Measurements from ENCODE around the gene CCDC192.
A peak's percentile ranks its signal among the peaks of the same experiment; 100 is the strongest.
"Not testable (repeated sequence)": the region's sequence is repeated elsewhere in the genome, so short reads cannot be mapped to it uniquely, and the experiment has no call there.

The CCDC192 gene

GRCh38 chr5:127702926-127703561, at the start of gene CCDC192:
Gene CCDC192, plus strand, starts transcription at chr5:127703391. Its CDS starts 55 bp downstream, at chr5:127703446.
- DNase-seq (ENCODE audit: low spot score) (no peak), FAIRE-seq (no peak)

DNA sequence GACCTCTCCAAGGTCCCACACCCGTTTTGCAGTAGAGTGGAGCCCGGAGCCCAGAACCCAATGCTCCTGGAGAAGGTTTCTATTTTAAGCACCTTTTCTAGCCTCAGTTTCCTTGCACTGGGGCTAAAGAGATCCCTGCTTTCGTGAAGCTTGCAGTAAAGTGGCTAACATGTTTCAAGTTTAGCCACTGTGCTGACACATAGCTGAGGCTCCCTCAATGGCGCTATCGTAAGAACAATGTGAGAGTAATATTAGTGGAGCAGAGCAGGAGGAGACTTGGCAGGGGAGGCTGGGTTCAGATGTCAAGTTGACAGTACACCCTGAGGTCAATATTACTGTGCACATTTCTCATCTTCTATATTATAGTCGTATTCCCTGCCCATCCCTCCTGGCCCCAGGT, 46.4 kb upstream of the CCDC192 start:
- no peak for FAIRE-seq

DNA sequence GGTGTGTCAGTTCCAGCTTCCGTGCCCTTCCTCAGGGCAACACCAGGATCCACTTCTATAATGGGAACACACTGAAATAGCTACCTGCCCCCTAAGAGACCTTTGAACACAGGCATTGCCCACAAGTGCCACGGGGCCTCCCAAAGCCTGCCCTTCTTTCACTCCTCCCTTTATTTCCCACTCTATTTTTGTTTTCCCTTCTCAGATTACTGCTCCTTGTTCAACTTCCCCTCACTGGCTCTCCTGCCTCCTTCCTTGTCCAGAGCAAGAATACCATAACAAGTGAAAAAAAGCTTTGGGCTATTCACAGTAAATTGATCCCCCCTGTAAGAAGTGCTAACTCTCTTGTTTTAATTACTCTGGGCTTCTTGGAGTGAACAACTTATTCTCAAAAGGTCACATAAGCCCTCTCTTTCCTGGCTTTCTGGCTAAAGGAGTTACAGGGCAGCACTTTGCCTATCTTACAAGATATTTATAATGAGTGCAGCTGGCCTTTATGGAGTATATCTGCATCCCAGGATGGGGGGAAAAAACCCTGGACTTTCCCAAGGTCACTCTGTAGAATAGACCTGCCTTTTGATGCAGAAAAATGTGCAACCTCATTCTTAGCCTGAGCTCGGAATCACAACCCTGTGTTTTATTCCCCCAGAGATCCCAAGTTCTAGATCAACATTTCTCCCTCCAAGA, 43.0 kb upstream of the CCDC192 start:
- DNase-seq (ENCODE audit: low spot score) (no peak), FAIRE-seq (no peak)

More for the DNA sequence above, 46.4 kb upstream of the CCDC192 start:
- DNase-seq (ENCODE audit: low spot score) = no peak

GRCh38 chr5:127664093-127664492, 39.1 kb upstream of the CCDC192 start:
- FAIRE-seq (no peak), DNase-seq (ENCODE audit: low spot score) (no peak)

- no peak for FAIRE-seq
- DNase-seq (ENCODE audit: low spot score) = no peak
These were observed 37.5 kb upstream of the CCDC192 start for GRCh38 chr5:127665641-127666040.

DNA sequence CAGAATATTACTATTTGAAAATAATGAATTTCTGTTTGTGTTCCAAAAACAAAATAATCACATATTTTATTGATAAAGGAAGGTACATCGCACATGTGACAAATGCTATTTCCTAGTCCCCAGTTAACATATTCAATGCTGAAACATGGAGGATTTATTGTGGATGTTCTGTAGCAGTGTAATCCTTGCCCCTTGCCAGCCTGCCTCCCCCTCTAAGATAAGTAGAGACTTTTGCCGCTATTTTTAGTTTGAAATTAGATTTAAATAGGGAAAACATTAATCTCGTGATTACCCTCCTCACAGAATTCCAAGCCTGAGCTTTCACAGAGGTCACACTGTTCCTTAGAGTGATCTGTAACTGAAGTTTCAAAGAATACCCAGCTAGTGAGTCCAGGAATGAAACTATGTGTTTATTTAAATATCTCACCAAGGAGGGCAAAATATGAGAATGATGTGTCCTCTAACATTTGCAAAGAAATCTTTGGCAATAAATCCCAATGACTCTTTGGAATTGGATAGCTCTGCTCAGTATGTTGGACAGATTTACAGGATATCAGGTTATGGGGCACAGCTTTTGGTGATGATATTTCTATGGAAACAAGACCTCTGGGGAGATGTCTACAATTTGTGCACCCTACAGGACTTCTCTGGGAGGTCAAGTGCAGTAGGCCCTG, 37.0 kb upstream of the CCDC192 start:
- DNase-seq (ENCODE audit: low spot score) (no peak), FAIRE-seq (no peak)

DNA sequence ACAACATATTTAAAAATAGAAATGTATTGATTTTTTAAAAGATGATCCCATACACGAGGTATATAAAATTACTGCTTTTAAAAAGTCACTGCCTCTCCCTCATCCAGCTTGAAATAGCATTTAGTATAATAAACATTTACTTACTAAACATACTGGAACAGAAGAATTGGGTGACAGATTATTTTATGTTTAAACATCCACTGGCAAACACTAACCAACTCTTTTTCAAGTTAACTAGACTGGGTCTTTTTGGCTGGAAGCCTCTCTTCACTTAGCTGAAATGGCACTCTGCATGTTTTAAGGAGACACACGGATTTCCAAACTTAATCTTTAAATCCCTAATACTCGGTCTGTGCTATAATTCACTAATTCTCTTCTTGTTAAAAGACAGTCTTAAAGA, 35.3 kb upstream of the CCDC192 start:
- no peak for DNase-seq (ENCODE audit: low spot score)
- FAIRE-seq = no peak

- FAIRE-seq = no peak
These were observed 32.0 kb upstream of the CCDC192 start for GRCh38 chr5:127671218-127671617.

DNA sequence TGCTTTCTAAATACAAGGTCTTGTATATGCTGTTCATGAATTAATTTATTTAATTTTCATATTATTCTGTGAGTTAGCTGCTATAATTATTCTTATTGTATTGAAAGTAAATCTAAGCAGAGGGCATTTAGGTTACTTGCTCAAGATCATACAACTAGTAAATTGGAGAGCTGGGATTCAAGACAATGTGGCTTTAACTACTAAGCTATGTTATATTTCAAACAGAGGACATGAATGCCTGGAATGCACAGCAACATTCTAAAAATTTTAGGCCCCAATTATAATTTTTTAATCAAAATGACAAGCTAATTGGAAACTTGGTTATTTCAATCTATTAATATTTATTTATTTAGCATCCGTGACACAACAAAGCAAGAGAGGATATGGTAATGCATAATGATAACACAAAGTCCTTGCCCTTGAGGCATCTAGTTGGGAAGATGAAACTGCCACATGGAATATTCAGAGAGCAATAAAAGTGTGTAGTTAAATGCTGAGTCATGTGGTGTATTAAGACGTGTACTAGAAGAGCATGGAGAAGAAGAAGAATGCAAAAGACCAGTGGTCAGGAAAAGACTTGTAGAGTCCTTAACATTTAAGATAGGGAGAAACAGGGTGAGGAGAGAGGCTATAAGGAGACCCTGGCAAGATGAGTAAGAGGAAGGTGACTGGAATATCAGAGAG, 29.9 kb upstream of the CCDC192 start:
- no peak for DNase-seq (ENCODE audit: low spot score)
- no peak for FAIRE-seq

More at GRCh38 chr5:127671218-127671617, 32.0 kb upstream of the CCDC192 start:
- peak; percentile 23 for DNase-seq (ENCODE audit: low spot score)

DNA sequence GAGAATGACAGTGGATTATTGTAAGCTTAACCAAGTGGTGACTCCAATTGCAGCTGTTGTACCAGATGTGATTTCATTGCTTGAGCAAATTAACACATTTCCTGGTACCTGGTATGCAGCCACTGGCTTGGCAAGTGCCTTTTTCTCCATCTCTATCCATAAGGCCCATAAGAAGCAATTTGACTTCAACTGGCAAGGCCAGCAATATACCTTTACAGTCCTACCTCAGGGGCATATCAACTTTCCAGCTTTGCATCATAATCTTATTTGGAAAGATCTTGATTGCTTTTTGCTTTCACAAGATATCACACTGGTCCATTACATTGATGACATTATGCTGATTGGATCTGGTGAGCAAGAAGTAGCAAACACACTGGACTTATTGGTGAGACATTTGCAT, 26.2 kb upstream of the CCDC192 start:
- FAIRE-seq; DNase-seq (ENCODE audit: low spot score): not testable (repeated sequence)

- FAIRE-seq = not testable (repeated sequence)
These were observed 23.4 kb upstream of the CCDC192 start for GRCh38 chr5:127679691-127680330.

GRCh38 chr5:127680595-127680994, 22.6 kb upstream of the CCDC192 start:
- DNase-seq (ENCODE audit: low spot score) = no peak
- FAIRE-seq = no peak

More at GRCh38 chr5:127679691-127680330, 23.4 kb upstream of the CCDC192 start:
- DNase-seq (ENCODE audit: low spot score) = not testable (repeated sequence)

DNA sequence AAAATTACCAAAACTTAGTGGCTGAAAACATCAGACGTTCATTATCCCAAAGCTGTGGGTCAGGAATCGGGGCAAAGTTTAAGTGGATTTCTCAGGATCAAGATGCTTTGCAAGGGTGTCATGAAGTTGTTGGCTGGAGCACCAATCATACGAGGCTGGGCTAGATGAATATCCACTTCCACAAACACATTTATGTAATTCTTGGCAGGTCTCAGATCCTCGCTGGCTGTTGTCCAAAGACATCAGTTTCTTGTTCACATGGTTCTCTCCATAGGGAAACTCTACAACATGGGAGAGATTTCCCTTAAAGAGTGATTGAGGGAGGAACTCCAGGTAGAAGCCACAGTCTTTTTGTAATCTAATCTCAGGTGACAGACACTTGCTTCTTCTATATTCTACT, 20.2 kb upstream of the CCDC192 start:
- FAIRE-seq (no peak), DNase-seq (ENCODE audit: low spot score) (no peak)

DNA sequence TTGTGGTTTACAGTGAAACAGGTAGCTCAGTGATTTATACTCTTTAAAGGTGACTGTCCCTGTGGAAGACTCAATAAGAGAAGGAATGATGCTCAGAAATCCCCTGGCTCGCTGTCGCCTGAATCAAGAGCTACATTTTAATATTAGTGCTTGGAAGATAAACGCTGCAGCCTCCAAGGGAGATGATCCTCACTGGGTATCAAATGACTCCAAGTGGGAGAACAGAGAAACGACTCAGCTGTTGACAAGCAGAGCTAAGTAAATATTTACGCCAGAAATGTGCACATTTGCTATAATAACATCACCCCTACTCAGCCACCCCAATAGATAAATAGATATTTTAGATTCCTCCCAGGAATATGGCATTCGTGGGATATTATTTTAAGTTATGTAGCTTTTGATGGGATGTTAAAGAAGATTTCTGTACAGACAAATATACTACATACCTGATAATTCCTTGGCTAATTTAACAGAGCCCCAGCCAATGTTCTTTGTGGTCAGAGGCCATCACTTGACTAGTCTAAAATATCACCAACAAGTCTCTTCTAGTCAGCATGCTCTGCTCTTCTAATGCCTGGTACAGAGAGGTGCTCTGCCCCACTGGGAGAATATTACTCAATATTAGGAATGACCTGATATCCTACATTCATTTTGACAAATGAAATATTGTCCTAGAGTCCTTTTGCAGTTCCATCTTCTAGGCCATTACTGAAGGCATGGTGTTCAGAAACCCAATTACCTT, 18.3 kb upstream of the CCDC192 start:
- DNase-seq (ENCODE audit: low spot score) (no peak), FAIRE-seq (no peak)

DNA sequence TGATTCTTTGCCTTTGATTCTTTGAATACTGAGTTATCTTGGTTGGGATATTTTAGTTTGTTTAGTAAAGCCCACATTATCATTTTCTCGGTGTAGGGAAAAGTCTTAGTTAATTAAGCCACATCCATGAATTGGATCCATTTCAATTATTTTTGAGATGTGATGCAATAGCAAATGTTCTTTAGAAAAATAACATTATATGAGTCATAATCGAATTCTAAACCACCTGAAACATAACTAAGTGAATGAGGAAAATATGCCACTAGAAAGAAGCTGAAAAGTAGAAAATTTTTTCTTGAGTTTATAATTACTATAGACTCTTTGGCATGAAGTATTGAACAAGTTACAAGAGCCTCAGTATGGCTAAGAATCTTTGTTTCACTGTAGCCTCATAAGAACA, 17.5 kb upstream of the CCDC192 start:
- FAIRE-seq (no peak), DNase-seq (ENCODE audit: low spot score) (no peak)

DNA sequence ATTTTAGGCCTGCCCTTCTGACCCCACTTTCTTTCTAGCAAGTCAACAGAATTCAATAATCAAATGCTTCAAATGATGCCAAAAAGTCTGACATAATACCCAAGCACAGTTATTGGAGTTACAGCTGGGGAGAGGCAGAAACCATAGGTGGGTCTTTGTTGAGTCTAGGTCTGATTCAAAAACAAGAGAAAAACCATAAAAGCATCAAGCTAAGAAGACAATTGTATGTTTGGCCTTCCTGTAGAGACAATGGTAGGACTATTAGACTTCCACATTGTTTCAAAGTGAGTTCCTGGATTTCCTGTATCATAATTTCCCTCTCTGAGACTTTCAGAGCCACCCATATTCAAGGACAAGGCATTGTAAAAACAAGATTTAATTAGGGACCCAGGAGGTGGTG, 16.8 kb upstream of the CCDC192 start:
- FAIRE-seq (no peak), DNase-seq (ENCODE audit: low spot score) (no peak)

- DNase-seq (ENCODE audit: low spot score) (no peak), FAIRE-seq (peak; percentile 33)
These were observed 8.5 kb upstream of the CCDC192 start for GRCh38 chr5:127694518-127695171.

- FAIRE-seq = no peak
- DNase-seq (ENCODE audit: low spot score) = no peak
These were observed 7.8 kb upstream of the CCDC192 start for GRCh38 chr5:127695346-127695745.

- FAIRE-seq = peak; percentile 5
These were observed 6.5 kb upstream of the CCDC192 start for GRCh38 chr5:127696683-127697082.

More at GRCh38 chr5:127696683-127697082, 6.5 kb upstream of the CCDC192 start:
- DNase-seq (ENCODE audit: low spot score) = peak; percentile 49

All from RCC 7860 (cell line).